Measurements from ENCODE around the gene ITGA6.

GRCh38 chr2:172448544-172449267, 21.3 kb downstream of the ITGA6 start:
- TF ChIP-seq CTCF (conservative IDR thresholded peaks at IDR 0.05 in 1 of 2, IDR thresholded peaks at IDR 0.05 in 1 of 2; ENCODE audit: low read depth in 1 of 2, low read length in 2 of 2): no peak
- TF ChIP-seq EZH2 (IDR thresholded peaks at IDR 0.05; ENCODE audit: low read length, missing control alignments): no peak

Data from fibroblast of lung (primary cell).